Choroid plexus epithelial cell (primary cell): Measurements from ENCODE around the gene PMP22.
"Not testable (repeated sequence)": the region's sequence is repeated elsewhere in the genome, so short reads cannot be mapped to it uniquely, and the experiment has no call there.

Experiments
- DNase-seq: peaks from one replicate; pipeline ENCODE4 v3.0.0-alpha.2; 2010; ENCODE audit warnings: low read depth
- H3K4me3 ChIP-seq: 2 replicates; pipeline ENCODE4 v1.5.1; 2011; ENCODE audit warnings: low read depth, mild to moderate bottlenecking, control low read depth, low read length, moderate library complexity
- TF ChIP-seq, protein P1 (sequence below): conservative IDR thresholded peaks from 2 replicates; pipeline ENCODE4 v1.5.1; 2011; ENCODE audit warnings: low read depth, mild to moderate bottlenecking, control low read depth, inconsistent platforms, low read length, moderate library complexity

Gene PMP22

GRCh38 chr17:15216481-15216880, 48.6 kb downstream of the PMP22 start:
- no peak overlapping the region for H3K4me3 ChIP-seq
- TF ChIP-seq, protein P1, sequence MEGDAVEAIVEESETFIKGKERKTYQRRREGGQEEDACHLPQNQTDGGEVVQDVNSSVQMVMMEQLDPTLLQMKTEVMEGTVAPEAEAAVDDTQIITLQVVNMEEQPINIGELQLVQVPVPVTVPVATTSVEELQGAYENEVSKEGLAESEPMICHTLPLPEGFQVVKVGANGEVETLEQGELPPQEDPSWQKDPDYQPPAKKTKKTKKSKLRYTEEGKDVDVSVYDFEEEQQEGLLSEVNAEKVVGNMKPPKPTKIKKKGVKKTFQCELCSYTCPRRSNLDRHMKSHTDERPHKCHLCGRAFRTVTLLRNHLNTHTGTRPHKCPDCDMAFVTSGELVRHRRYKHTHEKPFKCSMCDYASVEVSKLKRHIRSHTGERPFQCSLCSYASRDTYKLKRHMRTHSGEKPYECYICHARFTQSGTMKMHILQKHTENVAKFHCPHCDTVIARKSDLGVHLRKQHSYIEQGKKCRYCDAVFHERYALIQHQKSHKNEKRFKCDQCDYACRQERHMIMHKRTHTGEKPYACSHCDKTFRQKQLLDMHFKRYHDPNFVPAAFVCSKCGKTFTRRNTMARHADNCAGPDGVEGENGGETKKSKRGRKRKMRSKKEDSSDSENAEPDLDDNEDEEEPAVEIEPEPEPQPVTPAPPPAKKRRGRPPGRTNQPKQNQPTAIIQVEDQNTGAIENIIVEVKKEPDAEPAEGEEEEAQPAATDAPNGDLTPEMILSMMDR = no peak
- DNase-seq = no peak

GRCh38 chr17:15213381-15214087, 51.6 kb downstream of the PMP22 start:
- TF ChIP-seq, protein P1 = peak; percentile 60
- H3K4me3 ChIP-seq = no peak overlapping the region
- peak; percentile 67 for DNase-seq

- DNase-seq = no peak
- H3K4me3 ChIP-seq = no peak overlapping the region
- TF ChIP-seq, protein P1 = no peak
Measured at GRCh38 chr17:15210247-15210646, 54.9 kb downstream of the PMP22 start.

GRCh38 chr17:15203062-15203461, 62.1 kb downstream of the PMP22 start:
- not testable (repeated sequence) for DNase-seq, H3K4me3 ChIP-seq

DNA sequence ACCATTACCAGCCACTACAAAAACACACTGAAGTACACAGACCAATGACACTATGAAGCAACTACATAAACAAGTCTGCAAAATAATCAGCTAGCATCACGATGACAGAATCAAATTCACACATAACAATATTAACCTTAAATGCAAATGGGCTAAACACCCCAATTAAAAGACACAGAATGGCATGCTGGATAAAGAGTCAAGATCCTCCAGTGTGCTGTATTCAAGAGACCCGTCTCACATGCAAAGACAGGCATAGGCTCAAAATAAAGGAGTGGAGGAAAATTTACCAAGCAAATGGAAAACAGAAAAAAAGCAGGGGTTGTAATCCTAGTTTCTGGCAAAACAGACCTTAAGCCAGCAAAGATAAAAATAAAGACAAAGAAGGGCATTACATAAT, 64.6 kb downstream of the PMP22 start:
- DNase-seq = peak; percentile 9
- not testable (repeated sequence) for H3K4me3 ChIP-seq

DNA sequence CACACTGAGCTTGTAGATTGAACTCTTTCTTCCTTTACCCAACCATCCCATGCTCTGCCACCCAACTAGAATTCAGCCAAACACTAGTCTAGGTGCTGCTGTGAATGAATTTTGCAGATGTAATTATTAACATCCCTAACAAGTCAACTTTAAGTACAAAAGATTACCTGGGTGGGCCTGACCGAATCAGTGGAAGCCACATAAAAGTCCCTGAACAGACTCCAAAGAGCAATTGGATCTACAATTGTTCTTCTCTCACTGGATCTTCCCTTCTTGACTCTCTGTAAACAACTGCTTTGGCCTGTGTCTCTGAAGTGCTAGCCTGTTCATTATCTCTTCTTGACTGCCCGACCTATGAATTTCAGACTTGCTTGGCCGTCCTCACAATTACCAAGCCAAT, 67.9 kb downstream of the PMP22 start:
- no peak overlapping the region for H3K4me3 ChIP-seq
- DNase-seq = no peak
- TF ChIP-seq, protein P1 = no peak

- TF ChIP-seq, protein P1 = no peak
- no peak overlapping the region for H3K4me3 ChIP-seq
- DNase-seq = no peak
Measured at GRCh38 chr17:15194859-15195277, 70.3 kb downstream of the PMP22 start.

GRCh38 chr17:15185625-15185991, 79.5 kb downstream of the PMP22 start:
- TF ChIP-seq, protein P1 = no peak
- peak; percentile 87 for DNase-seq

More at GRCh38 chr17:15185625-15185991, 79.5 kb downstream of the PMP22 start:
- H3K4me3 ChIP-seq = no peak overlapping the region
